Stimulated activated CD4-positive, alpha-beta T cell treated with anti-CD3 and anti-CD28 coated beads, TNF-alpha, amount 100 ng/mL, for 4 hours (primary cell): ENCODE results near the gene ST8SIA1.
A peak's percentile ranks its signal among the peaks of the same experiment; 100 is the strongest.

Experiments
- DNase-seq, 3 experiments: peaks; one replicate each; pipeline ENCODE4 v3.0.0-alpha.2; 2020; ENCODE audit warnings: low read depth in 3 of 3

Gene ST8SIA1

GRCh38 chr12:22329621-22330020 is 4.9 kb downstream of the ST8SIA1 start:
- no peak for DNase-seq

GRCh38 chr12:22325218-22325617 is 9.3 kb downstream of the ST8SIA1 start:
- DNase-seq: no peak

GRCh38 chr12:22322091-22322490 is 12.4 kb downstream of the ST8SIA1 start:
- no peak for DNase-seq

- no peak for DNase-seq
Observed at GRCh38 chr12:22321638-22322037, 12.9 kb downstream of the ST8SIA1 start.

- no peak for DNase-seq
Observed at GRCh38 chr12:22321018-22321605, 13.4 kb downstream of the ST8SIA1 start.

GRCh38 chr12:22318108-22318737 is 16.3 kb downstream of the ST8SIA1 start:
- no peak for DNase-seq

- no peak for DNase-seq
Observed at GRCh38 chr12:22313963-22314330, 20.6 kb downstream of the ST8SIA1 start.

- DNase-seq: no peak
Observed at GRCh38 chr12:22313286-22313962, 21.1 kb downstream of the ST8SIA1 start.

- no peak for DNase-seq
Observed at GRCh38 chr12:22312336-22312735, 22.2 kb downstream of the ST8SIA1 start.

GRCh38 chr12:22310709-22311108 is 23.8 kb downstream of the ST8SIA1 start:
- DNase-seq: no peak

- DNase-seq: no peak
Observed at GRCh38 chr12:22310275-22310674, 24.2 kb downstream of the ST8SIA1 start.

GRCh38 chr12:22307811-22308210 is 26.7 kb downstream of the ST8SIA1 start:
- no peak for DNase-seq

GRCh38 chr12:22306311-22306710 is 28.2 kb downstream of the ST8SIA1 start:
- DNase-seq: no peak

- no peak for DNase-seq
Observed at GRCh38 chr12:22304341-22304740, 30.2 kb downstream of the ST8SIA1 start.

- no peak for DNase-seq
Observed at GRCh38 chr12:22299294-22299912, 35.1 kb downstream of the ST8SIA1 start.

- no peak for DNase-seq
Observed at GRCh38 chr12:22289250-22289649, 45.3 kb downstream of the ST8SIA1 start.

GRCh38 chr12:22287776-22288621 is 46.5 kb downstream of the ST8SIA1 start:
- DNase-seq: peak in 2 of 3 experiments; percentile 1 to 2

GRCh38 chr12:22287101-22287500 is 47.4 kb downstream of the ST8SIA1 start:
- DNase-seq: no peak

GRCh38 chr12:22286569-22286968 is 47.9 kb downstream of the ST8SIA1 start:
- no peak for DNase-seq

GRCh38 chr12:22285846-22286245 is 48.7 kb downstream of the ST8SIA1 start:
- no peak for DNase-seq

- DNase-seq: no peak
Observed at GRCh38 chr12:22284871-22285270, 49.6 kb downstream of the ST8SIA1 start.

- no peak for DNase-seq
Observed at GRCh38 chr12:22283508-22283907, 51.0 kb downstream of the ST8SIA1 start.
